IPS-11a (cell line): ENCODE measurements around the gene C4orf50.
"Not testable (repeated sequence)": the region's sequence is repeated elsewhere in the genome, so short reads cannot be mapped to it uniquely, and the experiment has no call there.

Experiments used
- H3K4me3 ChIP-seq: one replicate; pipeline ENCODE4 v1.5.1; 2013; ENCODE audit warnings: low read depth, low read length, control low read depth

Gene C4orf50

GRCh38 chr4:5952975-5953951, 65.0 kb downstream of the C4orf50 start:
- no peak overlapping the region for H3K4me3 ChIP-seq

- H3K4me3 ChIP-seq = no peak overlapping the region
Measured at GRCh38 chr4:5952286-5952974, 65.8 kb downstream of the C4orf50 start.

- H3K4me3 ChIP-seq = not testable (repeated sequence)
Measured at GRCh38 chr4:5946653-5947052, 71.6 kb downstream of the C4orf50 start.

- H3K4me3 ChIP-seq = no peak overlapping the region
Measured at GRCh38 chr4:5945936-5946335, 72.3 kb downstream of the C4orf50 start.

GRCh38 chr4:5945171-5945570, 73.1 kb downstream of the C4orf50 start:
- H3K4me3 ChIP-seq = no peak overlapping the region

- H3K4me3 ChIP-seq = no peak overlapping the region
Measured at GRCh38 chr4:5943561-5943960, 74.7 kb downstream of the C4orf50 start.

GRCh38 chr4:5942947-5943346, 75.3 kb downstream of the C4orf50 start:
- no peak overlapping the region for H3K4me3 ChIP-seq

- H3K4me3 ChIP-seq = no peak overlapping the region
Measured at GRCh38 chr4:5941601-5942000, 76.6 kb downstream of the C4orf50 start.

GRCh38 chr4:5940470-5941203, 77.6 kb downstream of the C4orf50 start:
- H3K4me3 ChIP-seq = no peak overlapping the region

- no peak overlapping the region for H3K4me3 ChIP-seq
Measured at GRCh38 chr4:5933996-5934831, 84.0 kb downstream of the C4orf50 start.

- no peak overlapping the region for H3K4me3 ChIP-seq
Measured at GRCh38 chr4:5933116-5933515, 85.1 kb downstream of the C4orf50 start.

- no peak overlapping the region for H3K4me3 ChIP-seq
Measured at GRCh38 chr4:5932035-5932568, 86.1 kb downstream of the C4orf50 start.

- H3K4me3 ChIP-seq = no peak overlapping the region
Measured at GRCh38 chr4:5931526-5931925, 86.7 kb downstream of the C4orf50 start.

- H3K4me3 ChIP-seq = no peak overlapping the region
Measured at GRCh38 chr4:5930876-5931275, 87.4 kb downstream of the C4orf50 start.

- no peak overlapping the region for H3K4me3 ChIP-seq
Measured at GRCh38 chr4:5930456-5930855, 87.8 kb downstream of the C4orf50 start.

GRCh38 chr4:5928844-5929420, 89.3 kb downstream of the C4orf50 start:
- no peak overlapping the region for H3K4me3 ChIP-seq

- no peak overlapping the region for H3K4me3 ChIP-seq
Measured at GRCh38 chr4:5928274-5928673, 90.0 kb downstream of the C4orf50 start.

GRCh38 chr4:5927747-5928146, 90.5 kb downstream of the C4orf50 start:
- no peak overlapping the region for H3K4me3 ChIP-seq

- H3K4me3 ChIP-seq = no peak overlapping the region
Measured at GRCh38 chr4:5927116-5927515, 91.1 kb downstream of the C4orf50 start.

- H3K4me3 ChIP-seq = no peak overlapping the region
Measured at GRCh38 chr4:5926598-5926997, 91.6 kb downstream of the C4orf50 start.
